ENCODE measurements around the gene SLC8A1. TPM values are rescaled to one million over a fixed set of nuclear protein-coding genes. Genes with fewer than 3 reads are reported as not detected.

The SLC8A1 gene
- total and polyA plus RNA-seq, 10 of the 15 experiments (the other 5 are each of a cell fraction or from before 2014, with no cell fraction given): under 0.01 to 1.2 (median 0.01) TPM; not detected in 3

GRCh38 chr2:40255103-40255502 lies 196.8 kb downstream of the SLC8A1 start (continued):
- TF ChIP-seq ZBTB33 (IDR thresholded peaks at IDR 0.05) (no peak), SREBF1 (IDR thresholded peaks at IDR 0.05; ENCODE audit: low read length) (no peak)

- TF ChIP-seq STAT3 (IDR thresholded peaks at IDR 0.05; ENCODE audit: low read depth, low read length): no peak
- no peak for TF ChIP-seq JUNB (IDR thresholded peaks at IDR 0.05)
- TF ChIP-seq KAT2A (conservative IDR thresholded peaks at IDR 0.05; ENCODE audit: control insufficient read depth, low read depth, low read length): no peak
- no peak for TF ChIP-seq CHD2 (IDR thresholded peaks at IDR 0.05; ENCODE audit: borderline replicate concordance, low read depth, low read length)
- TF ChIP-seq MTA3 (IDR thresholded peaks at IDR 0.05; ENCODE audit: borderline replicate concordance, low read length): no peak
- no peak for TF ChIP-seq SMAD1 (IDR thresholded peaks at IDR 0.05; ENCODE audit: low read depth, partially characterized antibody)
- TF ChIP-seq MEF2A (IDR thresholded peaks at IDR 0.05; ENCODE audit: insufficient read depth, low read depth, low read length): no peak
- no peak for TF ChIP-seq RCOR1 (conservative IDR thresholded peaks at IDR 0.05; ENCODE audit: low read depth, low read length)
- H3K79me2 ChIP-seq (ENCODE audit: control insufficient read depth, insufficient read depth, low read length): no peaks in the 10 kb centered on the region
- no peak overlapping the region for H3K4me3 ChIP-seq
- RAD21 ChIA-PET (ENCODE audit: unreplicated experiment): no interaction called here
- POLR2A ChIA-PET: no interaction called here
- no peak overlapping the region for H3K4me2 ChIP-seq (ENCODE audit: control insufficient read depth, insufficient read depth)
- no peak overlapping the region for H2AFZ ChIP-seq (ENCODE audit: control insufficient read depth, low read depth, low read length)
- in situ Hi-C loops (cut with MboI) (no loop called here), intact Hi-C loops (cut with micrococcal nuclease; ENCODE audit: unreplicated experiment) (no loop called here)
- 0% methylated on average over 1 of the region's 1 CpG for WGBS (ENCODE audit: insufficient coverage, insufficient replicate concordance, low lambda C conversion rate, missing lambda C conversion rate)
- SMC1A ChIA-PET (ENCODE audit: uncharacterized antibody, unreplicated experiment): no interaction called here
- FAIRE-seq (no peak), ATAC-seq (no peak), DNase-seq (ENCODE audit: low read depth, low spot score) (no peak)
- no TSS peak for BruUV-seq (replicated peaks)
- H3K36me3 ChIP-seq (ENCODE audit: control insufficient read depth in 2 of 2, insufficient read depth in 2 of 2, low read length in 1 of 2): no peaks in the 10 kb centered on the region
- H3K4me1 ChIP-seq (ENCODE audit: control insufficient read depth, insufficient read depth, low read length): no peaks in the 10 kb centered on the region
- no peaks in the 10 kb centered on the region for H4K20me1 ChIP-seq (ENCODE audit: control insufficient read depth, insufficient read depth)
- no peak overlapping the region for H3K27ac ChIP-seq (ENCODE audit: control insufficient read depth, insufficient read depth)
- CTCF ChIA-PET: interaction anchor here (1.5 kb wide), 1 partner anchor 10 kb away, joined by 4 read pairs; no protein-coding TSS in a partner anchor
- H3K27me3 ChIP-seq (replicated peaks in 1 of 2; ENCODE audit: control insufficient read depth in 2 of 2, insufficient read depth in 2 of 2, low read length in 1 of 2): no peaks in the 10 kb centered on the region; a peak in 1 of 4 replicates
- H3K9ac ChIP-seq (ENCODE audit: control insufficient read depth, insufficient read depth, low read length): no peak overlapping the region
- no peaks in the 10 kb centered on the region for H3K9me3 ChIP-seq (replicated peaks; ENCODE audit: control insufficient read depth, insufficient read depth, low read length)
Observed at GRCh38 chr2:40254611-40255010, 197.3 kb downstream of the SLC8A1 start.

Data from GM12878 (cell line).